ENCODE data around the gene RBM41.
"Not testable (repeated sequence)": the region's sequence is repeated elsewhere in the genome, so short reads cannot be mapped to it uniquely, and the experiment has no call there.

Gene RBM41

DNA sequence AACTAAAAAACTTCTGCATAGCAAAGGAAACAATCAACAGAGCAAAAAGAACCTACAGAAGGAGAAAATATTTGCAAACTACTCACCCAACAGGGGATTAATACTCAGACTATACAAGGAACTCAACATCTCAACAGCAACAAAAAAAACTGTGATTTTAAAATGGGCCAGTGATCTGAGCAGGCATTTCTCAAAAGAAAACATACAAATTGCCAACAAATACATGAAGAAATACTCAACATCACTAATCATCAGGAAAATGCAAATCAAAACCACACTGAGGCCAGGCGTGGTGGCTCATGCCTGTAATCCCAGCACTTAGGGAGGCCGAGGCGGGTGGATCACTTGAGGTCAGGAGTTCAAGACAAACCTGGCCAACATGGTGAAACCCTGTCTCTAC lies 60.9 kb downstream of the RBM41 start:
- not testable (repeated sequence) for H3K4ac ChIP-seq (ENCODE audit: low read depth, low read length); H3K4me1 ChIP-seq (ENCODE audit: control insufficient read depth in 1 of 2, insufficient read depth in 2 of 2, low read length in 2 of 2); H3K36me3 ChIP-seq (ENCODE audit: control insufficient read depth in 1 of 2, insufficient read depth in 2 of 2, low read length in 2 of 2); H3K23ac ChIP-seq (ENCODE audit: low read length); H3K4me2 ChIP-seq (ENCODE audit: low read length); H4K12ac ChIP-seq (ENCODE audit: low read depth, low read length); H3K14ac ChIP-seq (ENCODE audit: low read length); H3K79me2 ChIP-seq (ENCODE audit: control insufficient read depth, insufficient read depth, low read length, poor library complexity); H3K27ac ChIP-seq (ENCODE audit: low read depth, low read length); H2AFZ ChIP-seq (ENCODE audit: insufficient read depth, low read length, poor library complexity); H3K9me3 ChIP-seq (ENCODE audit: insufficient read depth, low read depth, low read length); H3K18ac ChIP-seq (ENCODE audit: low read length); DNase-seq; H3K79me1 ChIP-seq (ENCODE audit: low read length); H2BK120ac ChIP-seq (ENCODE audit: insufficient read depth, low read length, poor library complexity); H3K27me3 ChIP-seq (ENCODE audit: insufficient read depth, low read length); H2AK5ac ChIP-seq (ENCODE audit: low read length); H4K91ac ChIP-seq (ENCODE audit: low read depth, low read length); H2BK5ac ChIP-seq (ENCODE audit: low read depth, low read length, poor library complexity); H2BK12ac ChIP-seq (ENCODE audit: low read length); H3K4me3 ChIP-seq (ENCODE audit: low read depth, low read length); H4K8ac ChIP-seq (ENCODE audit: low read depth, low read length); H3K9ac ChIP-seq (ENCODE audit: low read length)
- WGBS (ENCODE audit: extremely low coverage, insufficient coverage, insufficient read length): no CpG with 5 or more reads among the region's 3 CpGs

DNA sequence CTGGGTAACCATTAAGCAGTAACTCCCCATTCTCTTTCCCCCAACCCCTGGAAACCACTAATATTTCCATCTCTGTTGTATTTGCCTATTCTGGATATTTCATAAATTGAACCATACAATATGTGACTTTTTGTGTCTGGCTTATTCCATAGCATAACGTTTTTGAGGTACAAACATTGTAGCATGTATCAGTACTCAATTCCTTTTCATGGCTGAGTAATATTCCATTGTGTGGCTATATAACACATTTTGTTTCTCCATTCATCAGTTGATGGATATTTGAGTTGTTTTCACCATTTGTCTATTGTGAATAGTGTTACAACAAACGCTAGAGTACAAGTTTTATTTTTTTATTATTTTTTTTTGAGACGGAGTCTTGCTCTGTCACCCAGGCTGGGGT lies 63.6 kb downstream of the RBM41 start:
- no peaks in the 10 kb centered on the region for H3K27me3 ChIP-seq (ENCODE audit: insufficient read depth, low read length)
- no peak overlapping the region for H2AFZ ChIP-seq (ENCODE audit: insufficient read depth, low read length, poor library complexity)
- no peaks in the 10 kb centered on the region for H3K36me3 ChIP-seq (ENCODE audit: control insufficient read depth in 1 of 2, insufficient read depth in 2 of 2, low read length in 2 of 2)
- no CpG with 5 or more reads among the region's 3 CpGs for WGBS (ENCODE audit: extremely low coverage, insufficient coverage, insufficient read length)
- no peak overlapping the region for H3K27ac ChIP-seq (ENCODE audit: low read depth, low read length)
- no peak overlapping the region for H2AK5ac ChIP-seq (ENCODE audit: low read length)
- DNase-seq: no peak
- no peak overlapping the region for H2BK120ac ChIP-seq (ENCODE audit: insufficient read depth, low read length, poor library complexity)
- H3K18ac ChIP-seq (ENCODE audit: low read length): no peak overlapping the region
- H4K8ac ChIP-seq (ENCODE audit: low read depth, low read length): no peak overlapping the region
- no peak overlapping the region for H3K4me3 ChIP-seq (ENCODE audit: low read depth, low read length)
- no peak overlapping the region for H3K4ac ChIP-seq (ENCODE audit: low read depth, low read length)
- no peak overlapping the region for H4K12ac ChIP-seq (ENCODE audit: low read depth, low read length)
- no peaks in the 10 kb centered on the region for H3K9me3 ChIP-seq (ENCODE audit: insufficient read depth, low read depth, low read length)
- H3K9ac ChIP-seq (ENCODE audit: low read length): no peak overlapping the region
- no peaks in the 10 kb centered on the region for H3K4me1 ChIP-seq (ENCODE audit: control insufficient read depth in 1 of 2, insufficient read depth in 2 of 2, low read length in 2 of 2)
- no peak overlapping the region for H4K91ac ChIP-seq (ENCODE audit: low read depth, low read length)
- H2BK5ac ChIP-seq (ENCODE audit: low read depth, low read length, poor library complexity): no peak overlapping the region
- no peak overlapping the region for H3K4me2 ChIP-seq (ENCODE audit: low read length)
- no peak overlapping the region for H2BK12ac ChIP-seq (ENCODE audit: low read length)
- H3K23ac ChIP-seq (ENCODE audit: low read length): no peak overlapping the region
- no peaks in the 10 kb centered on the region for H3K79me1 ChIP-seq (ENCODE audit: low read length)
- H3K14ac ChIP-seq (ENCODE audit: low read length): no peak overlapping the region
- H3K79me2 ChIP-seq (ENCODE audit: control insufficient read depth, insufficient read depth, low read length, poor library complexity): no peaks in the 10 kb centered on the region

DNA sequence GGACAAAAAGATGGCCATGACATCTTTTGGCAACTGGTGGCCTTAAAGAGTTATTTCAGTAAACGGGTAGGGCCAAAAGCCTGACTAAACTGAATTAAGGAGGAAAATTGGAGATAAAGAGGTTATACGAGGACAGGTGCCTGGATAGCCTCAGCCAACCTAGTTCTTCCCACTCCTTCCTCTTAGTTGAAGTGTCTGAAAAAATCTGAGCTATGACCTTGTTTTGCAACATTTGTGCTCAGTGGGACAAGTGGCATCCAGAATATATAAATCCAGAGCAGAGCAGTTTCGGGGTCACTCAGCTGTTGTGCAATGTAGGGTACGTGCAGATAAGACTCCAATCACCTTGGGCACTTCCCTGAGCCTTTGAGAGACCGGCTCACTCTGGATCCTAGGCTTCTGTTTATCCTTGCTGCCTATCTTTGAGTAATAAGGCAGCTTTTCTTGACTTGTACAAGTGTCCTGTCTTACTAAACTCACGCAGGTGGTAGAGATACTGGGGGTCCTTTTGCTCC lies 68.4 kb downstream of the RBM41 start:
- no peak overlapping the region for H3K4me3 ChIP-seq (ENCODE audit: low read depth, low read length)
- H4K12ac ChIP-seq (ENCODE audit: low read depth, low read length): no peak overlapping the region
- no peak overlapping the region for H2BK120ac ChIP-seq (ENCODE audit: insufficient read depth, low read length, poor library complexity)
- H3K23ac ChIP-seq (ENCODE audit: low read length): no peak overlapping the region
- no peaks in the 10 kb centered on the region for H3K79me2 ChIP-seq (ENCODE audit: control insufficient read depth, insufficient read depth, low read length, poor library complexity)
- no peak overlapping the region for H3K9ac ChIP-seq (ENCODE audit: low read length)
- H3K27me3 ChIP-seq (ENCODE audit: insufficient read depth, low read length): no peaks in the 10 kb centered on the region
- no peaks in the 10 kb centered on the region for H3K79me1 ChIP-seq (ENCODE audit: low read length)
- H3K27ac ChIP-seq (ENCODE audit: low read depth, low read length): no peak overlapping the region
- H2AFZ ChIP-seq (ENCODE audit: insufficient read depth, low read length, poor library complexity): no peak overlapping the region
- H3K14ac ChIP-seq (ENCODE audit: low read length): no peak overlapping the region
- no peak overlapping the region for H3K18ac ChIP-seq (ENCODE audit: low read length)
- H3K9me3 ChIP-seq (ENCODE audit: insufficient read depth, low read depth, low read length): no peaks in the 10 kb centered on the region
- no peak overlapping the region for H4K8ac ChIP-seq (ENCODE audit: low read depth, low read length)
- DNase-seq: no peak
- H3K4ac ChIP-seq (ENCODE audit: low read depth, low read length): no peak overlapping the region
- no peak overlapping the region for H4K91ac ChIP-seq (ENCODE audit: low read depth, low read length)
- no peak overlapping the region for H3K4me2 ChIP-seq (ENCODE audit: low read length)
- no peaks in the 10 kb centered on the region for H3K36me3 ChIP-seq (ENCODE audit: control insufficient read depth in 1 of 2, insufficient read depth in 2 of 2, low read length in 2 of 2)
- no peak overlapping the region for H2BK5ac ChIP-seq (ENCODE audit: low read depth, low read length, poor library complexity)
- no peaks in the 10 kb centered on the region for H3K4me1 ChIP-seq (ENCODE audit: control insufficient read depth in 1 of 2, insufficient read depth in 2 of 2, low read length in 2 of 2)
- no CpG with 5 or more reads among the region's 6 CpGs for WGBS (ENCODE audit: extremely low coverage, insufficient coverage, insufficient read length)
- no peak overlapping the region for H2BK12ac ChIP-seq (ENCODE audit: low read length)
- H2AK5ac ChIP-seq (ENCODE audit: low read length): no peak overlapping the region

DNA sequence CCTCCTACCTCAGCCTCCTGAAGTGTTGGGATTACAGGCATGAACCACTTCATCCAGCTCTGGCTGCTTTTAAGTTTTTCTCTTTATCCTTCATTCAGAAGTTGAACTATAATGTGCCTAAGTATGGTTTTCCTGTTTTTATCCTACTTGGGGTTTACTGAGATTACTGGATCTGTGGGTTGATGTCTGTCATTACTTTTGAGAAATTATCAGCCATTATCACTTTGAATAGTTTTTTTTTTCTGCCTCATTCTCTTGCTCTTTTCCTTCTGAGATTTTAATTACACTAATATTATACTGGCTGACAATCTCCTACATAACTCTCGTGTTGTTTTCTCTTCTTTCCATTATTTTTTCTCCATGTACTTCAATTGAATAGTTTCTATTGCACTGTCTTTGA lies 71.0 kb downstream of the RBM41 start:
- no peaks in the 10 kb centered on the region for H3K36me3 ChIP-seq (ENCODE audit: control insufficient read depth in 1 of 2, insufficient read depth in 2 of 2, low read length in 2 of 2)
- no peak overlapping the region for H3K4me3 ChIP-seq (ENCODE audit: low read depth, low read length)
- no peak overlapping the region for H3K14ac ChIP-seq (ENCODE audit: low read length)
- H3K4me1 ChIP-seq (ENCODE audit: control insufficient read depth in 1 of 2, insufficient read depth in 2 of 2, low read length in 2 of 2): no peaks in the 10 kb centered on the region
- H2AK5ac ChIP-seq (ENCODE audit: low read length): no peak overlapping the region
- WGBS (ENCODE audit: extremely low coverage, insufficient coverage, insufficient read length): no CpG with 5 or more reads among the region's 1 CpG
- no peak overlapping the region for H3K4ac ChIP-seq (ENCODE audit: low read depth, low read length)
- H3K27me3 ChIP-seq (ENCODE audit: insufficient read depth, low read length): no peaks in the 10 kb centered on the region
- H2AFZ ChIP-seq (ENCODE audit: insufficient read depth, low read length, poor library complexity): no peak overlapping the region
- H4K12ac ChIP-seq (ENCODE audit: low read depth, low read length): no peak overlapping the region
- no peak for DNase-seq
- H3K9me3 ChIP-seq (ENCODE audit: insufficient read depth, low read depth, low read length): no peaks in the 10 kb centered on the region
- H3K4me2 ChIP-seq (ENCODE audit: low read length): no peak overlapping the region
- no peaks in the 10 kb centered on the region for H3K79me1 ChIP-seq (ENCODE audit: low read length)
- no peak overlapping the region for H3K23ac ChIP-seq (ENCODE audit: low read length)
- H3K9ac ChIP-seq (ENCODE audit: low read length): no peak overlapping the region
- no peak overlapping the region for H4K91ac ChIP-seq (ENCODE audit: low read depth, low read length)
- no peak overlapping the region for H3K27ac ChIP-seq (ENCODE audit: low read depth, low read length)
- H3K18ac ChIP-seq (ENCODE audit: low read length): no peak overlapping the region
- no peak overlapping the region for H2BK5ac ChIP-seq (ENCODE audit: low read depth, low read length, poor library complexity)
- H4K8ac ChIP-seq (ENCODE audit: low read depth, low read length): no peak overlapping the region
- H3K79me2 ChIP-seq (ENCODE audit: control insufficient read depth, insufficient read depth, low read length, poor library complexity): no peaks in the 10 kb centered on the region
- H2BK120ac ChIP-seq (ENCODE audit: insufficient read depth, low read length, poor library complexity): no peak overlapping the region
- no peak overlapping the region for H2BK12ac ChIP-seq (ENCODE audit: low read length)

Measured in trophoblast cell (in vitro differentiated cells and primary cell).